GM18507 (cell line): Measurements from ENCODE around the gene ESR2.

ENCODE experiments used
- DNase-seq: peaks from one replicate; pipeline ENCODE4 v3.0.0; 2011; ENCODE audit warnings: low read depth; ENCODE audit not compliant: insufficient read length; ENCODE audit errors: extremely low spot score
- FAIRE-seq: peaks from 2 replicates; lab custom pipeline; 2011; peaks lifted over from hg19 to GRCh38; lab: Jason Lieb, UNC

The ESR2 gene

DNA sequence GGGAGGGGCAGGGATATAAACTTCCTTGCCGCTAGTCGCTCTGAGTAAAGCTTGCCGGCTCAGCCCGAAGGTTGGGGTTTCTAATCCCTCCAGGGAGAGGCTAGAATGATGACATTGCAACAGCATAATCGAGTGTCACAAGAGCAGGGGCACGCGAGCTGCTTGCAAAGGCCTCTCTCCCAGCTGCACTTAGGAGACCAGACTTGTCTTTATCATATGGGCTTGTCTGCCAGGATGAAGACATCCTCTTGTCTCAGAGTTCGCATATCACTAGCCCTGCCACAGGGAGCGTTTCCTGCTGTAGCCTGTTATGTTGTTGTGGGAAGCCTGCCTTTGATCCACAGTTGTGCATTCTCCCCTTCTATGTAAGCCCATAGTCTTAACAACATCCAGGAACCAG lies 180.0 kb downstream of the ESR2 start:
- no peak for DNase-seq
- no peak for FAIRE-seq

DNA sequence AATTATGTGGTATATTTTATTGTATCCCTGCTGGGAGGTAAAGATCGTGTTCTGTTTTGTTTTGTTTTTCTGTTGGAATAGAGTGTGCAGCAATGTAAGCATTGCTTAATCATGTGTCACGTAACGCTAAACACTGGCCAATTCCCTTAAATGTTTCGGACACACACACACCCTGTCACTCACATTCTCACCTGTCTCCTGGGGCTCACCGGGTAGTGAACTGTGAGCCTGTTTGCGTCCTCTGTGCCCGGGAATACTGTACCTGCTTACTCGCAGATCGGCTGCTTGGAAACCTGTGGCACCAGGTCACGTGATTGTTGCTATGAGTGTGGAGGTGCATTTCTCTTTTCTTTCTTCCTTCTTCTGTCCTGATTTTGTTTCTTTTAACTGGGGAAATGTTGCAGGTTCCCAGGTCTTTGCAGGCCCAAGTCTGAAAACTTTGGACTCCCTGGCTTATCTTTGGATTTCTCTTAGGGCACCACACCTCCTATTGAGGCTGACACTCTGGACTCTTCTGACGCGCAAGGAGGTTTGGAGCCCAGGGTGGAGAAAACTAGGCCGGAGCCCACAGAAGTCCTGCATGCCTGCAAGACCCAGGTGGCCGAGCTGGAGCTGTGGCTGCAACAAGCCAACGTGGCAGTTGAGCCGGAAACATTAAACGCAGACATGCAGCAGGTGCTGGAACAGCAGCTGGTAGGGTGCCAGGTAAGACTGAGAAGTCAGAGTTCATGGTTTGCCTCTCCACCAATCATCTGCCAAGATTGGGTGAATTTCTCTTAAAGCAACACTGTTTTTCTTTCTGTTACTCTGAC lies 181.1 kb downstream of the ESR2 start:
- no peak for DNase-seq
- FAIRE-seq = no peak

DNA sequence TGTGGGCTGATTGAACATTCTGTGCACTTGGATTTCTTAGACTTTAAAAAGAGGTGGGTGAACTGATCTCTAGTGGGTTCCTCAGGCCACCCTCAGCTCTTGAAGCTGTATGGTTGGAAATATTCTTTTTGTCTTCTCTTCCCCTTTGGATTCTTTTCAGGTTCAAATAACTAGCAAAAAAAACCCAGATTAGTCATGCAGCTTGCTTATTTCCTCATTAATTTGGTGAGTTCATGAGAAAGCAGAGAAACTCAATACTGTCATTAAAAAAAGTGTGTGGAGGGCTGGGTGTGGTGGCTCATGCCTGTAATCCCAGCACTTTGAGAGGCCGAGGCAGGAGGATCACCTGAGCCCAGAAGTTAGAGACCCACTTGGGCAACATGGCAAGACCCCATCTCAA lies 183.4 kb downstream of the ESR2 start:
- FAIRE-seq = no peak

DNA sequence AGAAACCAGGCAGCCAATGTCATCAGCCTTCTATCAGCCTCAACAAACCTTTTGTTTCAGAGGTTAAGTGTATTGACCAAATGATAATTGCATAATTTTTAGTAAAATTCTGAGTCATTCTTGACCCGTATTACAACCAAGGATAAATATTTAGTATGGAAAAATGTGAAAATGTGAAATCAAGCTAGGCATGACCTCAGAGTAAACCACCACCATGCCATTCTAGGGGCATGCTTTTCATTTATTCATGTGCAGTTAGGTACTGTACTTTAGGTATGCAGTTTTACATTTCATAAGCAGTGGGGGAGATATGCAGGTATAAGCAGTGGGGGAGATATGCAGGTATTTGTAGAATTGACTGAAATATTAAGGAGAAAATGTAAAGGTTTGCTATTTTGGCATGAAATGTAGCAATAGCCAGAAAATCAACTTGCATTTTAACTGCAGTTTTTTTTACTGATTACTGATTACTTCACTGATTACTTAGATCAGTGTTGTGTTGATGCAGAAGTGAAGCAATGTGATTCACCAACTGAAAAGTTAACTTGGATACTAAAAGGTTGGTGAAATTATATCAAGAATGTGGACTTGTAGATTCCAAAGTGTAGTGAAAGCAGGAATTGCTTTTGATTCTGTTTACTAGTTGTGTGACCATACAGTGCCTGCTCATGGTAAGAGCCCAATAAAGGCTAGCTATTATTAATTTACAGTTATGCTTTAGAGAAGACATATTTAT lies 184.2 kb downstream of the ESR2 start:
- DNase-seq = no peak
- FAIRE-seq = no peak

More for the DNA sequence above, 183.4 kb downstream of the ESR2 start:
- DNase-seq = no peak

DNA sequence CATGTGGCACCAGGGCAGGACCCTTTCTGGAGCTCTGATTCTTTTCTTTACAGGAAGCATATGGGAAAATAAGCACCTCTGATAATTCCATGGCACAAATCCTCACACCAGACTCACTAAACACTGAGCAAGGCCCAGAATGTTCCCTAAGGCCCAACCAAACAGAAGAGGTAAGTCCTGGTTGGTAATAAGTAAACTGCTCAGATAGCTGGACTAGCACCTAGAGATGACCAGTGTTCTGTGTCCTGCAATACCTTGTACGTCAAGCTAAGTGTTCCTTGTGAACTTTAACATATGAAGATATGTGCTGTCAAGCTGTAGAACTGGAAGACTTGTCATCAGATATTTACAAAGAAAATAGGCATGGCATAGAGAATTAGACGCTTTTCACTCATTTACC lies 186.7 kb downstream of the ESR2 start:
- FAIRE-seq = no peak
- DNase-seq = no peak

DNA sequence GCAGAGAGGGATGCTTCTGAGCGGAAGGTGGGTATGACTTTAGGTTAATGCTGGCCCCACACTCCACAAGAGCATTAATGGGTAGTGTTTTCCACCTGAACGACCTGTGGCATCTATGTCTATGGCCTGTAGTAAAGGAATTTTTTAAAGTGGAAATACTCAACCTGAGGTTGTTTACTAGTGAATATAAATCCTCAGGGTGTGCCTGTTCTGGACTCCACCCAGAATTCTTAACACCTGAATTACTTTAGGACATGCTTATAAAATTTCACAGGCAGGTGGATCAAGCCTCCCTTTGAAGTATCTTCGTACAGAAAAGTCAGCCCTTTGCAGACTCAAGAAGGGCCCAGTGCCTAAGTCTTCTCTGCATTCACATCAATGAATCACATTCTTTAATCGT lies 196.1 kb downstream of the ESR2 start:
- no peak for FAIRE-seq

DNA sequence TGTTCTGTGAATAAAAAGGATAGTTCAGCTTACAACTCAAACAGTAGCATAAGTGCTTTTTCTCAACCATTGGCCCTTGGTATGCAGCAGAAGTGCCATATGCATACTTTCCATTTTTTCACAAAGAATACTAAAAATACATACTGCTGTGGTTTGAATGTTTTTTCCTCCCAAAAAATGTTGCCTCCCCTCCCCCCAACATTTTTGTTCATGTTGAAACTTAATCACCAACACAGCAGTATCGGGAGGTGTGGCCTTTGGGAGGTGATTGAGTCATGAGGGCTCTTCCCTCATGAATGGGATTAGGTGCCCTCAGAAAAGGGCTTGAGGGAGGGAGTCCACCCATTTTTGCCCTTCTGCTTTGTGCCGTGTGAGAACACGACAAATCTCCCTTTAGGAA lies 198.6 kb downstream of the ESR2 start:
- DNase-seq (no peak), FAIRE-seq (no peak)

More for the DNA sequence above, 196.1 kb downstream of the ESR2 start:
- DNase-seq = no peak

DNA sequence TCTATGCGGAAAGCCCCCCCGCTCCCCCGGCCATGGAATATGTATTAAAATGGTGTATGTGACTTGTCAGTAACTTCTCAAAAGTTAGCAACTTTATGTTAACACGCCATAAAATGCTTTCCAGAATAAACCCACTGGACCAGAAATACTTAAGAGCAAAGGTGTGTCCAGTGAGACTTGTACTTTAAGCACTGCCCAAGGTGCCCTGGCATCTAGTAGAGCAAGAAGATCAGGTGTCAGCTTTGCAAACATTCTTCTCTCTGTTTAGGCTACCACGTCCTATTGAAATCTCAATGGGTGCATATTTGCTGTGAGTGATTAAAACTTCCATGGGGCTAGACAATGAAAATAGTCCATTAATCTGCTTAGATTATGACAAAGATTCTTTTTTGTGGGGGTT lies 201.2 kb downstream of the ESR2 start:
- DNase-seq = no peak
- FAIRE-seq = no peak

DNA sequence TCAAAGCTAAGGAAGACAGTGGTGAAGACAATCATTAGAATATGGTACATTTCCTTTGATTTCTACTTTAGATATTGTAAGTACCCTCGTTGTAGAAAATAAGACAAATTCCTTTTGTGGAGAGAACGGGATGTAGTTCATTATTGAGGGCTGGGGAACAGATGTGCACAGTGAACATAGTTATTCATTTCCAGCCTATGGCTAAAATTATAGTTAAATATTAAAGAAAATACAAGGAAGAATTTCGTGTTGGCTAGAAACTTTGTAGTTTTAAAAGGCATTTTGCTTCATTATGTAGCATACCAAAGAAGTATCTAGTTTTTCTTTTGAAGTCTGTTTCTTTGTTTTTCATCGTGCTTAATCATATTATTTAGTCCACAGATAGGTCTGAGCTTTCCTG lies 201.8 kb downstream of the ESR2 start:
- FAIRE-seq (no peak), DNase-seq (no peak)

DNA sequence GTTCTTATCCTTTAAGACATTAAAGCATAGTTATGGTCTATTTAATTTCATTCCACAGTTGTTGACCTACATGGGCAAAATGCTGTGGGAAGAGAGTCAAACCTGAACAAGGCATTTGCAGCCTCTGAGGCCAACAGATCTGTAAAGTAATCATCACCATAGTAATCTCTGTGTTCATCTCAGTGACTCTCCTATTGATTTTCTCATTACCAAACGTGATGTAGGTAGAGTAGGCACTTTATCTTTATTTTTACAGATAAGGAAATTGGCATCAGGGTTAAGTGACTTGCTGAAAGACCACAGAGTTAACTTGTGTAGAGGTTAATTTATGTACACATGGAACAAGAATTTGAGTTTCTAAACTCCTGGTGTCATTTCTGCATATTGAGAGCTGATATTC lies 203.0 kb downstream of the ESR2 start:
- no peak for FAIRE-seq

DNA sequence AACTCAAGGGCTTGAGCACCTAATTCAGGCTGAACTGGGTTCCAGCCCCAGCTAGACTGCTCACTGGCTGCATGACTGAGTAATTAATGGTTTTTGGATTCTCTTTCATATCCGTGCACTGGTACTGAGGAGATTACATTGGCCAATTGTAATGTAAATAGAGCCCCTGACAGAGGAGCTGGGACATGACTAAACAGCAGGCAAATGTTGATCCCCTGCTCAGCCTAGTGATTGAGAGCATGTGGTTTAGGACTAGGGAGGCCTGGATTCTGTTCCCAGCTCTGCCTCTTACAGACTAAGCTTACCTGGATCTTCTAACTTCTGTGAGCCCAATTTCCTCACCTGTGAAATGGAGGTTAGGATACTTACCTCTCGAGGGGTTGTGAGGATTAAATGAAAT lies 204.3 kb downstream of the ESR2 start:
- FAIRE-seq (peak; percentile 18), DNase-seq (no peak)

More for the DNA sequence above, 203.0 kb downstream of the ESR2 start:
- DNase-seq = no peak

DNA sequence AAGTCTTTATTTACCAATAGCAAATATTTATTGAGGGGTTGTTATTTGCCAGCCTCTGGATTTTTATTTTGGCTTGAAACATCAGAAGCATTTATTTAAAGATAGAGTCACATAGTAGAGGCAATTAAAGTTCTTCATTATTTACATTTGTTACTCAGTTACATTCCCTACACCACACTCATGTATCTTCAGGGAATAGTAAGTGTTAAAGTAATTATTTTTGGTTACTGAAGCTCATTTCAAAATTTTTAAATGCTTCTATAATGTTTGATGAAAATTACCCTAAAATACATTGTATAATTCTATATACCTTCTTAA lies 205.6 kb downstream of the ESR2 start:
- no peak for DNase-seq
- peak; percentile 29 for FAIRE-seq

DNA sequence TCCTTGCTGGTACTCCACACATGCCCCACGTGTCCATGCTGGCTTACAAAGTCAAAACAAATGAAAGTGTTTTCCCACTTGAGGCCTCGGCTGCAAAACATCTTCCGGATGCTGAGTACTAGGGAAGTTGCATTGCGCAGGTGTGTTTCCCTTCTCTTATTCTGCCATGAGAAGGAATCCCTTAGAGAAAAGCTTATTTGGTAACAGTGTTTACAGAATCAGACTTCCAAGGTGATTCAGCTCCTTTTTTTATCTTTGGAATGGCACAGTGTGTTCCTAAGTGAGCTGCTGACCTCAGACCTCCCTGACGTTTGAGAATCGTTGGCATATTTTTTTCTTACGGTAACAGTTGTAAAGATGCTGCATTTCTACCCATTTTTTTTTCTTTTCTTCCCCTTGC lies 211.3 kb downstream of the ESR2 start:
- FAIRE-seq (no peak), DNase-seq (no peak)

DNA sequence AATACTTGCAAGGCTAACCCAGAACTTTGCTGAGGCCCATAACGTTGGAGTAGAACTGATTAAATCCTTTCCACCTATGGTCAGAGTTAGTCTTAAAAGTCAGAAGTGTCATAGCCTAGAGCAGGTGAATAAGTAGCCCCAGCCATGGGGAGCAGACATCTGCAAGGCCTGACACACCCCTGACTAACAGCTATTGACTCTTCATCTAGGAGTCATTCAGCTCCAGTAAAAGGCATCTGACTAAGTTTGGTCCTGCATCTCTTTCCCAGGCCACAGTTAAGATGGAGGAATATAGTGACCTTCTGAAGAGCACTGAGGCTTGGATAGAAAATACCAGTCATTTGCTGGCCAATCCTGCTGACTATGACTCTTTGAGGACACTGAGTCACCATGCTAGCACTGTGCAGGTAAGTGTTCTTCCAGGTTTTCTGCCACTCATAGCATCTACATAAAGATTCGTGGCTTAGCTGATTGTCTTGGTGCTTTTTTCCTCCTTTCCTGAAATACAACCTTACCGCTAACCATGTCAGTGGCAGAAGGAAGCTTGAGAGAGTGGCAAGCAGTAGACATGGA lies 212.9 kb downstream of the ESR2 start:
- FAIRE-seq (no peak), DNase-seq (no peak)

DNA sequence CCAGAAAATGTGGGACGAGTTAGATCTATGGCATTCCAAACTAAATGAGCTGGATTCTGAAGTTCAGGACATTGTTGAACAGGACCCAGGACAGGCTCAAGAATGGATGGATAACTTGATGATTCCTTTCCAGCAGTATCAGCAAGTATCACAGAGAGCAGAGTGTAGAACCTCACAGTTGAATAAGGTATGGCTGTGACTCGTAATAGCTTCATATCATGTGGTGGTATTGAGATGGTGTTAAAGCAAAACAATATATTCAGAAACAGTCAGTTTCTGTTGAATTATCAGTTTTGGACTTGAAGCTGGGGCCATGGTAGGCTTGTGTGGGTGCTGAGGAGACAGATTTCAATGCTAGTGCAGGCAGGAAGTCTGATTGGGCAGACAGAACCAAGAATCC lies 213.7 kb downstream of the ESR2 start:
- DNase-seq = no peak
- no peak for FAIRE-seq

DNA sequence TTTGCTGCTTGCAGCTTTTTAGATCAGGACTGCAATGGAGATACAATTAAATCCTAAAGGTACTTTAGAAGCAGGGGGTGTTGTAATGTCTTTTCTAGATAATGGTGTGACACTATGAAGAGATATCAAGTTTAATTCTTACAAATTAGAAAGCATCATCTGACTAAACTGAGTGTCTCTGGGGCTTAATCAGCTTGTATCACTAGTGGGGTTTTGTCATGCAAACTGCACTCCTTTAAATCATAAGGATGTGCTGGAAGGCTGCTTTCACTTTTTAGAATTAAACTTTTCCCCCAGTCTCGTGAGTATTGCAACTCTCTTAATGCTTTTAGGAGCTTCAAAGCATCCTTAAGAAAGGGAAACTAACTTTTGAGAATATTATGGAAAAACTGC lies 218.6 kb downstream of the ESR2 start:
- FAIRE-seq = no peak
- no peak for DNase-seq

DNA sequence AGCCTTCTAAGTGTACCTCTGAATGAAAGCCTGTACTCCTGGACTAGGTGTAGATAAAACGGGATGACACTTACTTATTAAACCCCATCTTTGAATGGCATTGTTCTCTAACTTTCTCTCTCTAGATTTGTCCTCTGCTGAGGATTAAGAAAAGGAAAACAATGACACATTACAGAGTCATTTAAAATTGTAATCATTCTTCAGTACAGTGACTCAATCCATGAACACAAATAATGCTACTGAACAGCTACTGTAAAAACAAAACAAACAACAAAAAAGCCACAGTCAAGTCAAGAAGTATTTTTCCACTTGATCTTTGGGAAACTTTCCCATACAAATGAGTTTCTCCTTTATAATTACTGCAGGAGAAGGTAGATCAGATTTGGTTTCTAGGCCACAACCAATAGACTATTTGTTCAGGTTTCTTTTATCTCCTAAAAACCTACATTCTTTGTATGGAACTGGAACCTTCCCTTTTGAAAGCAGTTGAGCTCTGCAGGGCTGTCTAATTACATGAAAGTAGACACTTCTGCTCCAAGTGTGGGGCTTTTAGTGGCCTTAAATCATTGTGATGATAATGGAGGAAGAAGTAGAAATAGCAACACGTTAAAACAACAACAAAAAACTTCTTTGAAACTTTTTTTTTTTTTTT lies 219.1 kb downstream of the ESR2 start:
- DNase-seq (no peak), FAIRE-seq (no peak)

DNA sequence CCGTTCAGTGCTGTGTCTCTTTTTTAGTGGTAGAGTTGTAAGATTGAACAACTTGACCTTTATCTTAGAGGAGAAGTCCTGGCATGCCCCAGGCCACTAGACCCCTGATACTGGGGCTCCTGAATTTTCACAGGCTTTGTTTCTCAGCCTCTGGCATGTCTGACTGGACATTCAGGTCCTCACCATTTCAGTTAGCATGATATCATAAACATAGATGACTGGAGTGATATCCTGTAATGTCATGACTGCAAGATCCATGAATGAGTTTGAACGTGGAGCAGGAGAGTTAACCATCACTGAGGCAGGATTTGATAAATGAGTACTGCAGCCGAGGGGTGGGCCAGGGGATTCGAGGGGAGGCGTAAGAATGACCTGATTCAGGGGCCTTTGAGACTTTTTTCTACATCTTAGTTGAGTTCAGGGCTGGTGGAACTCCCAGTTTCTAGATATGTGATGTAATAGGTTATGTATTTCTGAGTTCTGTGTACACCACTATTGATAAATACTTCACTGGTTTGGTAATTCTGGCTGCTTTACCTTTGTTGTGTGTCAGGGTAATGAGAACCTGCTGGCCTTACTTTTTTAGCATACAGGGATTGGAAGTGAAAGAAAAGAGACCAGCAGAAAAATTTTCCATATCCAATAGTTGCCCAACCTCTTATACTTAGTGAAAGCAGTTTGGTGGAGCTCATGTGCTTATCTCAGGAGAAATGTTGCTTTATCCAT lies 224.4 kb downstream of the ESR2 start:
- FAIRE-seq = no peak
- DNase-seq = no peak

DNA sequence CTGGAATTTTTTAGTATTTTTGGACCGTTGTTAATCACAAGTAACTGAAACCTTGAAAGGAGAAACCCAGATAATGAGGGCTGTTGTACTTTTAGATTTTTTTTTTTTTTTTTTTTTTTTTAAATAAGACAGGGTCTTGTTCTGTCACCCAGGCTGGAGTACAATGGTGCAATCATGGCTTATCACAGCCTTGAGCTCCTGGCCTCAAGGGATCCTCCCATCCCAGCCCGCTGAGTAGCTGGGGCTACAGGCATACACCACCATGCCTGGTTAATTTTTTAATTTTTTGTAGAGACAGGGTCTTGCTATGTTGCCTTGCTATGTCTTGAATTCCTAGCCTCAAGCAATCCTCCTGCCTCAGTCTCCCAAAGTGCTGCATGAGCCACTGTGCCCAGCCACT lies 229.7 kb downstream of the ESR2 start:
- DNase-seq = no peak
- FAIRE-seq = no peak
